SK-N-SH (cell line): ENCODE data around the gene GZMB. TPM values are rescaled to one million over a fixed set of nuclear protein-coding genes. Genes with fewer than 3 reads are reported as not detected.

Experiments used
- CTCF ChIA-PET: fragments of 300-600, 350-600 bp; formaldehyde crosslinking; extraction: SDS; loops from one replicate; lab custom pipeline; 2021; lab: Yijun Ruan, JAX
- POLR2A ChIA-PET: fragments of 350-600 bp; sonication (Branson Sonifier 250); formaldehyde crosslinking; extraction: SDS; loops from one replicate; lab custom pipeline; 2020; ENCODE audit warnings: antibody characterized with exemption, inconsistent platforms; lab: Yijun Ruan, JAX
- DNase-seq: peaks from one replicate; pipeline ENCODE4 v3.0.0; 2012
- H2AFZ ChIP-seq: fragments of 200-600 bp; sonication (generic); 2 replicates; pipeline ENCODE4 v1.8.1; 2016; ENCODE audit warnings: antibody characterized with exemption, mild to moderate bottlenecking, low read depth
- H3F3A ChIP-seq: fragments of 200-600 bp; sonication (generic); replicated peaks from 2 replicates; pipeline ENCODE3; 2016; ENCODE audit warnings: antibody characterized with exemption, mild to moderate bottlenecking; ENCODE audit not compliant: insufficient read depth
- H3K27ac ChIP-seq, 2 experiments: fragments of 200-500 bp in 1 of 2; fragments of 200-600 bp in 1 of 2; sonication (Bioruptor generic) in 1 of 2; sonication (generic), shearing (Covaris generic) in 1 of 2; 2 replicates each; pipeline versions ENCODE4 v1.5.1 to v1.6.1; 2014 to 2016; ENCODE audit warnings: low read depth in 2 of 2, inconsistent platforms in 1 of 2, low read length in 1 of 2, mild to moderate bottlenecking in 1 of 2, mixed read lengths in 1 of 2
- H3K27me3 ChIP-seq: fragments of 200-600 bp; sonication (generic), shearing (Covaris generic); 2 replicates; pipeline ENCODE4 v1.6.1; 2016; ENCODE audit warnings: mixed run types; ENCODE audit not compliant: insufficient read depth
- H3K36me3 ChIP-seq, 2 experiments: fragments of 200-500 bp in 1 of 2; fragments of 200-600 bp in 1 of 2; sonication (Bioruptor generic) in 1 of 2; sonication (generic) in 1 of 2; replicated peaks in 1 of 2; 2 replicates each; pipeline versions ENCODE3 to v1.5.1; 2014 to 2016; ENCODE audit warnings: low read length in 1 of 2, mild to moderate bottlenecking in 1 of 2; ENCODE audit not compliant: insufficient read depth in 2 of 2, control insufficient read depth in 1 of 2
- H3K4me1 ChIP-seq, 2 experiments: fragments of 200-500 bp in 1 of 2; fragments of 200-600 bp in 1 of 2; sonication (Bioruptor generic) in 1 of 2; sonication (generic), shearing (Covaris generic) in 1 of 2; 2 replicates each; pipeline versions ENCODE4 v1.5.1 to v1.6.1; 2014 to 2016; ENCODE audit warnings: low read depth in 1 of 2, low read length in 1 of 2, mixed run types in 1 of 2; ENCODE audit not compliant: insufficient read depth in 2 of 2, control insufficient read depth in 1 of 2
- H3K4me2 ChIP-seq: fragments of 200-600 bp; sonication (generic), shearing (Covaris generic); 2 replicates; pipeline ENCODE4 v1.6.1; 2017; ENCODE audit warnings: mixed run types
- H3K4me3 ChIP-seq, 2 experiments: fragments of 200-500 bp in 1 of 2; fragments of 200-600 bp in 1 of 2; sonication (Bioruptor generic) in 1 of 2; sonication (generic), shearing (Covaris generic) in 1 of 2; 2 replicates each; pipeline versions ENCODE4 v1.5.1 to v1.8.1; 2014 to 2016; ENCODE audit warnings: low read depth in 2 of 2, inconsistent platforms in 1 of 2, low read length in 1 of 2, mild to moderate bottlenecking in 1 of 2, mixed read lengths in 1 of 2, moderate library complexity in 1 of 2
- H3K79me2 ChIP-seq: fragments of 200-600 bp; sonication (generic); 2 replicates; pipeline ENCODE4 v1.8.1; 2017; ENCODE audit warnings: mild to moderate bottlenecking; ENCODE audit not compliant: insufficient read depth
- H3K9ac ChIP-seq: fragments of 200-600 bp; sonication (generic); 2 replicates; pipeline ENCODE4 v1.6.1; 2017; ENCODE audit warnings: mixed run types
- H3K9me2 ChIP-seq: fragments of 200-600 bp; sonication (generic); 2 replicates; pipeline ENCODE4 v1.6.1; 2017; ENCODE audit warnings: mixed run types
- H3K9me3 ChIP-seq: fragments of 200-600 bp; sonication (generic); 2 replicates; pipeline ENCODE4 v1.6.1; 2017; ENCODE audit warnings: mixed run types, mild to moderate bottlenecking, moderate library complexity
- H4K20me1 ChIP-seq: fragments of 200-600 bp; sonication (generic); 2 replicates; pipeline ENCODE4 v1.6.1; 2017; ENCODE audit warnings: mild to moderate bottlenecking, mixed run types; ENCODE audit not compliant: insufficient read depth
- CHD2 ChIP-seq: fragments of 150-350 bp; IDR thresholded peaks from 2 replicates; pipeline ENCODE4 v1.6.1; 2018; ENCODE audit warnings: low read length; ENCODE audit not compliant: partially characterized antibody
- EZH2phosphoT487 ChIP-seq: fragments of 200-600 bp; sonication (generic); IDR thresholded peaks from 2 replicates; pipeline ENCODE4 v1.6.1; 2017; ENCODE audit warnings: low read depth, mixed run types, mild to moderate bottlenecking, antibody characterized with exemption, moderate library complexity, borderline replicate concordance
- FOSL2 ChIP-seq: IDR thresholded peaks from 2 replicates; pipeline ENCODE4 v1.4.0; 2012; ENCODE audit warnings: low read depth, mild to moderate bottlenecking, moderate library complexity, borderline replicate concordance
- GABPA ChIP-seq: IDR thresholded peaks from 2 replicates; pipeline ENCODE4 v1.4.0; 2012; ENCODE audit warnings: low read depth, mild to moderate bottlenecking
- GATA2 ChIP-seq: sonication (generic); formaldehyde crosslinking; IDR thresholded peaks from 2 replicates; pipeline ENCODE4 v1.5.0; 2020; ENCODE audit warnings: mild to moderate bottlenecking, missing genetic modification reagents
- MEF2A ChIP-seq: IDR thresholded peaks from 2 replicates; pipeline ENCODE4 v1.4.0; 2012; ENCODE audit warnings: low read depth, borderline replicate concordance
- NFIC ChIP-seq: IDR thresholded peaks from 2 replicates; pipeline ENCODE4 v1.4.0; 2012; ENCODE audit warnings: borderline replicate concordance
- POLR2AphosphoS5 ChIP-seq: IDR thresholded peaks from 2 replicates; pipeline ENCODE4 v1.6.1; 2012; ENCODE audit warnings: low read depth, low read length
- RAD21 ChIP-seq: IDR thresholded peaks from 2 replicates; pipeline ENCODE4 v1.6.1; 2012; ENCODE audit warnings: mild to moderate bottlenecking, low read length
- RFX5 ChIP-seq: IDR thresholded peaks from 2 replicates; pipeline ENCODE4 v1.6.1; 2012; ENCODE audit warnings: mild to moderate bottlenecking, improper control_type of control experiment, low read length
- SIN3A ChIP-seq: IDR thresholded peaks from 2 replicates; pipeline ENCODE4 v1.6.1; 2012; ENCODE audit warnings: low read depth, mild to moderate bottlenecking, low read length, moderate library complexity, borderline replicate concordance
- SMC3 ChIP-seq: IDR thresholded peaks from 2 replicates; pipeline ENCODE4 v1.6.1; 2012; ENCODE audit warnings: low read depth, low read length, improper control_type of control experiment
- TEAD4 ChIP-seq: IDR thresholded peaks from 2 replicates; pipeline ENCODE4 v1.4.0; 2012; ENCODE audit warnings: mild to moderate bottlenecking, borderline replicate concordance; ENCODE audit not compliant: insufficient read depth
- YY1 ChIP-seq: IDR thresholded peaks from 2 replicates; pipeline ENCODE4 v1.4.0; 2012; ENCODE audit warnings: low read depth, mild to moderate bottlenecking
- WGBS: methylation state at CpG from one replicate; pipeline ENCODE4 v1.1.6; 2017; ENCODE audit warnings: low lambda C conversion rate; 5-methylcytosine and 5-hydroxymethylcytosine counted together
- polyA plus RNA-seq, 3 experiments: library from polyadenylated mRNA; depleted of rRNA; stranded (reverse); fragments of >200 nt; gene quantifications; 2 replicates each; pipeline ENCODE4 v1.2.3, GENCODE V29; 2012
- TF ChIP-seq, protein P1 (sequence below): IDR thresholded peaks from 2 replicates; pipeline ENCODE4 v1.4.0; 2012; ENCODE audit warnings: low read depth, borderline replicate concordance
- TF ChIP-seq, protein P2 (sequence below): fragments of 200-600 bp; sonication (generic); IDR thresholded peaks from 2 replicates; pipeline ENCODE4 v1.6.1; 2017; ENCODE audit warnings: antibody characterized with exemption, mild to moderate bottlenecking, moderate library complexity
- TF ChIP-seq, protein P3 (sequence below): fragments of 150-350 bp; IDR thresholded peaks from 2 replicates; pipeline ENCODE4 v1.6.1; 2017; ENCODE audit warnings: antibody characterized with exemption, low read length, low read depth, borderline replicate concordance
- TF ChIP-seq, protein P4 (sequence below): IDR thresholded peaks from 2 replicates; pipeline ENCODE4; 2012

The GZMB gene
- polyA plus RNA-seq, 1 of the 3 experiments (the other 2 are of a cell fraction): not detected

DNA sequence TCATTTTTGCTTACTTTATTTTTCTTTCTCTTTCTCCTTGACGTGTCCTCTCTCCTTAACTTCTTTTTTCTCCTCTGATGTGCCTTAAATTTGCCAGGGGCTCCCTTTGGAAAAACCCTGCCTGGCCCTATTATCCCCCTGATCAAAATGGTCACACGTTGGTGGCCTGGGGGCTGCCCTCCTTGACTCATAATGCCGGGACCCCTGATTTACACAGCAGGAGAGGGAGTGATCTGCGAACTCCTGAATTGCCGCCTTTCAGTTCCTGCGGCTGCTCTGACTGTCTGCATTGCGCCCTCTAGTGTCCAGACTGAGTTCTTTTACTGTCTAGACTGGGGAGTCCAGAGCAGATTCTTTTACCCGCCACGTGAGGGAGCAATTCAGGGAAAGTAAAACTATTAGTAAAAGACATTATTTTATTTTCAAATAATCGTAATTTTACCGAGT is 44.8 kb upstream of the GZMB start:
- TF ChIP-seq GATA2 (CRISPR knock-in tag) (no peak), MEF2A (no peak), POLR2AphosphoS5 (no peak), GABPA (no peak), SMC3 (peak; percentile 38), RFX5 (peak; percentile 50; the same call in 1 of the 2 replicates), EZH2phosphoT487 (no peak), NFIC (no peak), RAD21 (peak; percentile 48)
- TF ChIP-seq, protein P1, sequence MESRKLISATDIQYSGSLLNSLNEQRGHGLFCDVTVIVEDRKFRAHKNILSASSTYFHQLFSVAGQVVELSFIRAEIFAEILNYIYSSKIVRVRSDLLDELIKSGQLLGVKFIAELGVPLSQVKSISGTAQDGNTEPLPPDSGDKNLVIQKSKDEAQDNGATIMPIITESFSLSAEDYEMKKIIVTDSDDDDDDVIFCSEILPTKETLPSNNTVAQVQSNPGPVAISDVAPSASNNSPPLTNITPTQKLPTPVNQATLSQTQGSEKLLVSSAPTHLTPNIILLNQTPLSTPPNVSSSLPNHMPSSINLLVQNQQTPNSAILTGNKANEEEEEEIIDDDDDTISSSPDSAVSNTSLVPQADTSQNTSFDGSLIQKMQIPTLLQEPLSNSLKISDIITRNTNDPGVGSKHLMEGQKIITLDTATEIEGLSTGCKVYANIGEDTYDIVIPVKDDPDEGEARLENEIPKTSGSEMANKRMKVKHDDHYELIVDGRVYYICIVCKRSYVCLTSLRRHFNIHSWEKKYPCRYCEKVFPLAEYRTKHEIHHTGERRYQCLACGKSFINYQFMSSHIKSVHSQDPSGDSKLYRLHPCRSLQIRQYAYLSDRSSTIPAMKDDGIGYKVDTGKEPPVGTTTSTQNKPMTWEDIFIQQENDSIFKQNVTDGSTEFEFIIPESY: no peak
- TF ChIP-seq, protein P2, sequence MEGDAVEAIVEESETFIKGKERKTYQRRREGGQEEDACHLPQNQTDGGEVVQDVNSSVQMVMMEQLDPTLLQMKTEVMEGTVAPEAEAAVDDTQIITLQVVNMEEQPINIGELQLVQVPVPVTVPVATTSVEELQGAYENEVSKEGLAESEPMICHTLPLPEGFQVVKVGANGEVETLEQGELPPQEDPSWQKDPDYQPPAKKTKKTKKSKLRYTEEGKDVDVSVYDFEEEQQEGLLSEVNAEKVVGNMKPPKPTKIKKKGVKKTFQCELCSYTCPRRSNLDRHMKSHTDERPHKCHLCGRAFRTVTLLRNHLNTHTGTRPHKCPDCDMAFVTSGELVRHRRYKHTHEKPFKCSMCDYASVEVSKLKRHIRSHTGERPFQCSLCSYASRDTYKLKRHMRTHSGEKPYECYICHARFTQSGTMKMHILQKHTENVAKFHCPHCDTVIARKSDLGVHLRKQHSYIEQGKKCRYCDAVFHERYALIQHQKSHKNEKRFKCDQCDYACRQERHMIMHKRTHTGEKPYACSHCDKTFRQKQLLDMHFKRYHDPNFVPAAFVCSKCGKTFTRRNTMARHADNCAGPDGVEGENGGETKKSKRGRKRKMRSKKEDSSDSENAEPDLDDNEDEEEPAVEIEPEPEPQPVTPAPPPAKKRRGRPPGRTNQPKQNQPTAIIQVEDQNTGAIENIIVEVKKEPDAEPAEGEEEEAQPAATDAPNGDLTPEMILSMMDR: peak; percentile 99
- TF ChIP-seq, protein P3, sequence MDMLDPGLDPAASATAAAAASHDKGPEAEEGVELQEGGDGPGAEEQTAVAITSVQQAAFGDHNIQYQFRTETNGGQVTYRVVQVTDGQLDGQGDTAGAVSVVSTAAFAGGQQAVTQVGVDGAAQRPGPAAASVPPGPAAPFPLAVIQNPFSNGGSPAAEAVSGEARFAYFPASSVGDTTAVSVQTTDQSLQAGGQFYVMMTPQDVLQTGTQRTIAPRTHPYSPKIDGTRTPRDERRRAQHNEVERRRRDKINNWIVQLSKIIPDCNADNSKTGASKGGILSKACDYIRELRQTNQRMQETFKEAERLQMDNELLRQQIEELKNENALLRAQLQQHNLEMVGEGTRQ: no peak
- Histone ChIP-seq H3K4me2 (peak overlapping the region; percentile 85), H3K27me3 (peaks cover 7% of the 10 kb centered on the region; the same call in 1 of the 2 replicates), H3K9me2 (no peaks in the 10 kb centered on the region), H3K4me3 (peak overlapping the region; percentile 32 to 66; a peak in 3 of 4 replicates), H3K27ac (no peak overlapping the region), H3K9me3 (no peaks in the 10 kb centered on the region), H3F3A (no peaks in the 10 kb centered on the region), H3K79me2 (no peaks in the 10 kb centered on the region), H4K20me1 (no peaks in the 10 kb centered on the region), H3K9ac (peak overlapping the region; percentile 33; the same call in 1 of the 2 replicates), H2AFZ (peak overlapping the region; percentile 92), H3K36me3 (no peaks in the 10 kb centered on the region), H3K4me1 (no peaks in the 10 kb centered on the region)
- CTCF ChIA-PET: interaction anchor here (0.7 to 2.0 kb wide), 9 partner anchors 10 to 64 kb away, joined by 3 to 10 read pairs (median 5); no protein-coding TSS in a partner anchor
- POLR2A ChIA-PET: no interaction called here
- DNase-seq: peak; percentile 70
- 3% methylated on average over 11 of the region's 11 CpGs for WGBS

DNA sequence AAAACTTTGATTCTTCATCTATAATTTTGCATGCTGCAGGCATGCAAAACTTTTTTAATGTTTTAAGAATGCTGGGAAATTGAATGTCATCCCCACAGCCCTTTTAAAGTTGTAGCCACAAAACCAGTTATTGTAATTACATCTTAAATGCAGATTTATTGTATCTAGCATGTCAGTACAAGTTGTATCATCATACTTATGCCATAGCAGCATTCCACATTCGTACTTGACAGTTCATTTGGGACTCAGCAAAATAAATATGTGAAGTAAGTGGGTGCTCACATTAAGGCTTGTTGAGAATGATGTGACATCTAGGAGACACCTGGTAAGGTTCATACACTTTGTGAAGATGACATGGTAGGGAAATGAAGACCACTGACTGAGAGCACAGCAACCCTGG is 44.0 kb upstream of the GZMB start:
- Histone ChIP-seq H3K79me2 (no peaks in the 10 kb centered on the region), H3F3A (no peaks in the 10 kb centered on the region), H4K20me1 (no peaks in the 10 kb centered on the region), H3K4me3 (no peak overlapping the region), H3K9me2 (no peaks in the 10 kb centered on the region), H3K9me3 (no peaks in the 10 kb centered on the region), H3K4me1 (no peaks in the 10 kb centered on the region), H3K4me2 (no peak overlapping the region; the same call in 1 of the 2 replicates), H3K36me3 (no peaks in the 10 kb centered on the region), H3K27ac (no peak overlapping the region), H3K9ac (no peak overlapping the region), H3K27me3 (peaks cover 7% of the 10 kb centered on the region; the same call in 1 of the 2 replicates), H2AFZ (no peak overlapping the region)
- ChIA-PET POLR2A (no interaction called here), CTCF (interaction anchor here (0.6 to 2.0 kb wide), 4 partner anchors 11 to 30 kb away, joined by 3 to 10 read pairs (median 4); no protein-coding TSS in a partner anchor)
- 0% methylated on average over 1 of the region's 1 CpG for WGBS
- no peak for DNase-seq
- no peak for TF ChIP-seq POLR2AphosphoS5
- no peak for TF ChIP-seq GABPA
- TF ChIP-seq CHD2: no peak
- TF ChIP-seq, protein P4, sequence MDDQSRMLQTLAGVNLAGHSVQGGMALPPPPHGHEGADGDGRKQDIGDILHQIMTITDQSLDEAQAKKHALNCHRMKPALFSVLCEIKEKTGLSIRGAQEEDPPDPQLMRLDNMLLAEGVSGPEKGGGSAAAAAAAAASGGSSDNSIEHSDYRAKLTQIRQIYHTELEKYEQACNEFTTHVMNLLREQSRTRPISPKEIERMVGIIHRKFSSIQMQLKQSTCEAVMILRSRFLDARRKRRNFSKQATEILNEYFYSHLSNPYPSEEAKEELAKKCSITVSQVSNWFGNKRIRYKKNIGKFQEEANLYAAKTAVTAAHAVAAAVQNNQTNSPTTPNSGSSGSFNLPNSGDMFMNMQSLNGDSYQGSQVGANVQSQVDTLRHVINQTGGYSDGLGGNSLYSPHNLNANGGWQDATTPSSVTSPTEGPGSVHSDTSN: no peak
- TF ChIP-seq, protein P3: no peak
- no peak for TF ChIP-seq TEAD4
- TF ChIP-seq FOSL2: no peak
- TF ChIP-seq SIN3A: no peak
- TF ChIP-seq YY1: no peak
